K562 (cell line): ENCODE data around the gene NASP. TPM values are rescaled to one million over a fixed set of nuclear protein-coding genes. Genes with fewer than 3 reads are reported as not detected.

Source experiments
- ADNP ChIP-seq: fragments of 200-800 bp; sonication (Bioruptor generic); IDR thresholded peaks from 2 replicates; pipeline ENCODE4 v1.6.1; 2016; ENCODE audit warnings: missing genetic modification characterization, missing compliant biosample characterization
- ASH1L ChIP-seq: fragments of 450-650 bp; IDR thresholded peaks from 2 replicates; pipeline ENCODE4 v1.6.1; 2018; ENCODE audit warnings: borderline replicate concordance, mild to moderate bottlenecking, low read depth; ENCODE audit not compliant: partially characterized antibody
- CAMTA2 ChIP-seq: fragments of 250-450 bp; sonication (Bioruptor Pico); conservative IDR thresholded peaks from 2 replicates; pipeline ENCODE4 v1.5.1; 2022
- CBX5 ChIP-seq: IDR thresholded peaks from 2 replicates; pipeline ENCODE4 v1.6.1; 2014; ENCODE audit warnings: low read depth, borderline replicate concordance
- ELF2 ChIP-seq: fragments of 250-450 bp; sonication (Bioruptor Pico); IDR thresholded peaks from 2 replicates; pipeline ENCODE4 v1.5.0; 2021; ENCODE audit warnings: mild to moderate bottlenecking
- FOXP1 ChIP-seq: sonication (generic); formaldehyde crosslinking; IDR thresholded peaks from 2 replicates; pipeline ENCODE4 v1.8.0; 2022; ENCODE audit warnings: mild to moderate bottlenecking, missing genetic modification reagents
- MXD1 ChIP-seq: fragments of 250-450 bp; sonication (Bioruptor Pico); IDR thresholded peaks from 2 replicates; pipeline ENCODE4 v1.8.0; 2021; ENCODE audit warnings: borderline replicate concordance, mild to moderate bottlenecking, moderate library complexity; ENCODE audit not compliant: poor library complexity, severe bottlenecking
- NFATC3 ChIP-seq: fragments of 450-650 bp; IDR thresholded peaks from 2 replicates; pipeline ENCODE4 v1.6.1; 2017; ENCODE audit warnings: mild to moderate bottlenecking
- NFYB ChIP-seq: IDR thresholded peaks from 2 replicates; pipeline ENCODE4 v1.6.1; 2011; ENCODE audit warnings: mild to moderate bottlenecking, moderate library complexity; ENCODE audit not compliant: insufficient read length; ENCODE audit errors: extremely low read depth
- POLR3A ChIP-seq: IDR thresholded peaks from 2 replicates; pipeline ENCODE4 v1.6.1; 2011; ENCODE audit warnings: borderline replicate concordance, mild to moderate bottlenecking, moderate library complexity; ENCODE audit not compliant: insufficient read length, insufficient read depth; ENCODE audit errors: extremely low read depth
- PRMT5 ChIP-seq: sonication (generic); formaldehyde crosslinking; IDR thresholded peaks from 2 replicates; pipeline ENCODE4 v1.5.0; 2020; ENCODE audit warnings: missing genetic modification reagents
- PRPF4 ChIP-seq: fragments of 200-400 bp; formaldehyde crosslinking; IDR thresholded peaks from one replicate; pipeline ENCODE4 v1.6.1; 2017; ENCODE audit warnings: low read length, low read depth, mild to moderate bottlenecking; ENCODE audit not compliant: insufficient read depth, poor library complexity, severe bottlenecking
- SIN3B ChIP-seq: fragments of 450-650 bp; IDR thresholded peaks from 2 replicates; pipeline ENCODE4 v1.6.1; 2017; ENCODE audit warnings: low read depth, mild to moderate bottlenecking, moderate library complexity
- TRIM28 ChIP-seq: fragments of 450-650 bp; IDR thresholded peaks from 2 replicates; pipeline ENCODE4 v1.6.1; 2017
- VEZF1 ChIP-seq: fragments of 200-800 bp; sonication (Bioruptor generic); IDR thresholded peaks from 2 replicates; pipeline ENCODE4 v1.6.1; 2017; ENCODE audit warnings: missing genetic modification characterization, missing compliant biosample characterization
- ZFX ChIP-seq: sonication (generic); formaldehyde crosslinking; IDR thresholded peaks from 2 replicates; pipeline ENCODE4 v1.8.0; 2022; ENCODE audit warnings: mild to moderate bottlenecking, missing genetic modification reagents, moderate library complexity
- ZNF12 ChIP-seq: sonication (generic); formaldehyde crosslinking; IDR thresholded peaks from 2 replicates; pipeline ENCODE4 v1.4.0; 2020; ENCODE audit warnings: mild to moderate bottlenecking, missing genetic modification reagents
- ZNF124 ChIP-seq: sonication (generic); formaldehyde crosslinking; IDR thresholded peaks from 2 replicates; pipeline ENCODE4 v1.8.1; 2022; ENCODE audit warnings: missing genetic modification reagents
- polyA plus RNA-seq, 8 experiments: library from polyadenylated mRNA; depleted of rRNA in 4 of 8; stranded (reverse) in 5 of 8; unstranded in 3 of 8; fragments of >200 nt; fragmentation: Nextera tagmentation in 2 of 8; fragmentation: Illumina TruSeq in 1 of 8; extraction: Ambion mirVana in 2 of 8; extraction: Trizol in 1 of 8; gene quantifications; 2 replicates each; pipeline versions ENCODE4 v1.2.1 to v1.2.3, GENCODE V29; 2011 to 2014; ENCODE audit warnings: inconsistent platforms in 1 of 8, missing spikeins in 1 of 8
- total RNA-seq, 7 experiments: library from RNA; depleted of rRNA in 6 of 7; stranded (reverse); fragments of >200 nt in 6 of 7; fragmentation: Illumina TruSeq in 2 of 7; extraction: Trizol in 2 of 7; gene quantifications; 2 replicates each; pipeline versions ENCODE4 v1.2.1 to v1.2.3, GENCODE V29; 2011 to 2021; ENCODE audit warnings: low replicate concordance in 1 of 7
- TF ChIP-seq, protein P1 (sequence below), 2 experiments: fragments of 450-650 bp; conservative IDR thresholded peaks; 2 replicates each; pipeline ENCODE4 v1.6.1; 2017; ENCODE audit warnings: mild to moderate bottlenecking in 2 of 2, moderate library complexity in 2 of 2
- TF ChIP-seq, protein P2 (sequence below): fragments of 250-450 bp; sonication (Bioruptor Pico); IDR thresholded peaks from 2 replicates; pipeline ENCODE4 v1.8.0; 2021; ENCODE audit warnings: moderate library complexity, mild to moderate bottlenecking, inconsistent platforms
- TF ChIP-seq, protein P3 (sequence below): conservative IDR thresholded peaks from 2 replicates; pipeline ENCODE4 v1.6.1; 2011; ENCODE audit warnings: low read depth, mild to moderate bottlenecking, low read length; ENCODE audit not compliant: control insufficient read depth

Gene NASP
- total and polyA plus RNA-seq, 9 of the 15 experiments (the other 6 are each of a cell fraction or from before 2014, with no cell fraction given): 199 to 578 (median 419) TPM

GRCh38 chr1:45583666-45584350, at the start of gene NASP (continued):
- TF ChIP-seq, protein P1, sequence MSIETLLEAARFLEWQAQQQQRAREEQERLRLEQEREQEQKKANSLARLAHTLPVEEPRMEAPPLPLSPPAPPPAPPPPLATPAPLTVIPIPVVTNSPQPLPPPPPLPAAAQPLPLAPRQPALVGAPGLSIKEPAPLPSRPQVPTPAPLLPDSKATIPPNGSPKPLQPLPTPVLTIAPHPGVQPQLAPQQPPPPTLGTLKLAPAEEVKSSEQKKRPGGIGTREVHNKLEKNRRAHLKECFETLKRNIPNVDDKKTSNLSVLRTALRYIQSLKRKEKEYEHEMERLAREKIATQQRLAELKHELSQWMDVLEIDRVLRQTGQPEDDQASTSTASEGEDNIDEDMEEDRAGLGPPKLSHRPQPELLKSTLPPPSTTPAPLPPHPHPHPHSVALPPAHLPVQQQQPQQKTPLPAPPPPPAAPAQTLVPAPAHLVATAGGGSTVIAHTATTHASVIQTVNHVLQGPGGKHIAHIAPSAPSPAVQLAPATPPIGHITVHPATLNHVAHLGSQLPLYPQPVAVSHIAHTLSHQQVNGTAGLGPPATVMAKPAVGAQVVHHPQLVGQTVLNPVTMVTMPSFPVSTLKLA (conservative IDR thresholded peaks at IDR 0.05): peak; percentile 72 to 88
- peak; percentile 74; the same call in 1 of the 2 replicates for TF ChIP-seq NFATC3
- TF ChIP-seq, protein P2, sequence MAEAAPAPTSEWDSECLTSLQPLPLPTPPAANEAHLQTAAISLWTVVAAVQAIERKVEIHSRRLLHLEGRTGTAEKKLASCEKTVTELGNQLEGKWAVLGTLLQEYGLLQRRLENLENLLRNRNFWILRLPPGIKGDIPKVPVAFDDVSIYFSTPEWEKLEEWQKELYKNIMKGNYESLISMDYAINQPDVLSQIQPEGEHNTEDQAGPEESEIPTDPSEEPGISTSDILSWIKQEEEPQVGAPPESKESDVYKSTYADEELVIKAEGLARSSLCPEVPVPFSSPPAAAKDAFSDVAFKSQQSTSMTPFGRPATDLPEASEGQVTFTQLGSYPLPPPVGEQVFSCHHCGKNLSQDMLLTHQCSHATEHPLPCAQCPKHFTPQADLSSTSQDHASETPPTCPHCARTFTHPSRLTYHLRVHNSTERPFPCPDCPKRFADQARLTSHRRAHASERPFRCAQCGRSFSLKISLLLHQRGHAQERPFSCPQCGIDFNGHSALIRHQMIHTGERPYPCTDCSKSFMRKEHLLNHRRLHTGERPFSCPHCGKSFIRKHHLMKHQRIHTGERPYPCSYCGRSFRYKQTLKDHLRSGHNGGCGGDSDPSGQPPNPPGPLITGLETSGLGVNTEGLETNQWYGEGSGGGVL (CRISPR knock-in tag): no peak
- TF ChIP-seq FOXP1 (CRISPR knock-in tag): peak; percentile 18; the same call in 1 of the 2 replicates
- peak; percentile 92 for TF ChIP-seq PRPF4
- no peak for TF ChIP-seq NFYB
- TF ChIP-seq ASH1L: peak; percentile 59
- TF ChIP-seq CAMTA2: 0 out of 2 replicates have a peak, but pooled peaks have one; percentile 23
- no peak for TF ChIP-seq POLR3A
- no peak for TF ChIP-seq CBX5
- TF ChIP-seq ADNP (tag): no peak
- peak; percentile 43 for TF ChIP-seq ELF2
- TF ChIP-seq, protein P3, sequence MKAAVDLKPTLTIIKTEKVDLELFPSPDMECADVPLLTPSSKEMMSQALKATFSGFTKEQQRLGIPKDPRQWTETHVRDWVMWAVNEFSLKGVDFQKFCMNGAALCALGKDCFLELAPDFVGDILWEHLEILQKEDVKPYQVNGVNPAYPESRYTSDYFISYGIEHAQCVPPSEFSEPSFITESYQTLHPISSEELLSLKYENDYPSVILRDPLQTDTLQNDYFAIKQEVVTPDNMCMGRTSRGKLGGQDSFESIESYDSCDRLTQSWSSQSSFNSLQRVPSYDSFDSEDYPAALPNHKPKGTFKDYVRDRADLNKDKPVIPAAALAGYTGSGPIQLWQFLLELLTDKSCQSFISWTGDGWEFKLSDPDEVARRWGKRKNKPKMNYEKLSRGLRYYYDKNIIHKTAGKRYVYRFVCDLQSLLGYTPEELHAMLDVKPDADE: peak; percentile 85; the same call in 1 of the 2 replicates
- 0 out of 2 replicates have a peak, but pooled peaks have one; percentile 37 for TF ChIP-seq PRMT5
- peak; percentile 56 for TF ChIP-seq SIN3B
- peak; percentile 79; the same call in 1 of the 2 replicates for TF ChIP-seq VEZF1
- no peak for TF ChIP-seq MXD1 (CRISPR knock-in tag)
- peak; percentile 55; the same call in 1 of the 2 replicates for TF ChIP-seq ZNF12
- peak; percentile 83 for TF ChIP-seq ZFX (CRISPR knock-in tag)
- 0 out of 2 replicates have a peak, but pooled peaks have one; percentile 12 for TF ChIP-seq TRIM28
- TF ChIP-seq ZNF124: peak; percentile 89; the same call in 1 of the 2 replicates
